Measurements from ENCODE around the gene GNG2. TPM values are rescaled to one million over a fixed set of nuclear protein-coding genes. Genes with fewer than 3 reads are reported as not detected.

The GNG2 gene
- total and polyA plus RNA-seq, 9 of the 15 experiments (the other 6 are each of a cell fraction or from before 2014, with no cell fraction given) = 0.18 TPM; not detected in 8

- H3K9me3 ChIP-seq (replicated peaks; ENCODE audit: control insufficient read depth, insufficient read depth, low read depth, low read length) = no peaks in the 10 kb centered on the region
- in situ Hi-C loops (cut with MboI) = no loop called here
- CTCF ChIA-PET (ENCODE audit: low intra/inter-chr PET ratio) = no interaction called here
- H2AFZ ChIP-seq (ENCODE audit: low read depth, low read length) = no peak overlapping the region
- WGBS (ENCODE audit: insufficient coverage, low coverage, missing lambda C conversion rate) = 0% methylated on average over 4 of the region's 4 CpGs
- BruUV-seq (replicated peaks) = no TSS peak
- H3K4me2 ChIP-seq (ENCODE audit: insufficient read depth, low read length) = no peak overlapping the region
- no peak overlapping the region for H3K27ac ChIP-seq (ENCODE audit: extremely low read depth, low read depth, low read length)
- intact Hi-C loops (cut with micrococcal nuclease) = no loop called here
- H3K36me3 ChIP-seq (ENCODE audit: control insufficient read depth, insufficient read depth, low read length) = no peaks in the 10 kb centered on the region
- H3K9me1 ChIP-seq (ENCODE audit: control insufficient read depth, insufficient read depth, low read length) = no peaks in the 10 kb centered on the region
- POLR2A ChIA-PET = interaction anchor here (0.6 to 0.9 kb wide), 2 partner anchors 116 to 129 kb away, joined by 3 read pairs; no protein-coding TSS in a partner anchor
- DNase-seq (ENCODE audit: extremely low read depth in 1 of 4, low spot score in 3 of 4) (no peak), FAIRE-seq (no peak), ATAC-seq (no peak)
- TF ChIP-seq MXD1 (CRISPR knock-in tag; IDR thresholded peaks at IDR 0.05; ENCODE audit: borderline replicate concordance, poor library complexity, severe bottlenecking) (no peak), CLOCK (CRISPR knock-in tag; IDR thresholded peaks at IDR 0.05; ENCODE audit: borderline replicate concordance) (no peak), ZNF561 (CRISPR knock-in tag; conservative IDR thresholded peaks at IDR 0.05) (no peak), ZSCAN32 (CRISPR knock-in tag; IDR thresholded peaks at IDR 0.05) (no peak)
- TF ChIP-seq, protein P1, sequence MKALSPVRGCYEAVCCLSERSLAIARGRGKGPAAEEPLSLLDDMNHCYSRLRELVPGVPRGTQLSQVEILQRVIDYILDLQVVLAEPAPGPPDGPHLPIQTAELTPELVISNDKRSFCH (CRISPR knock-in tag; IDR thresholded peaks at IDR 0.05) = no peak
- TF ChIP-seq, protein P1 (tag; IDR thresholded peaks at IDR 0.05) = no peak
- TF ChIP-seq, protein P2, sequence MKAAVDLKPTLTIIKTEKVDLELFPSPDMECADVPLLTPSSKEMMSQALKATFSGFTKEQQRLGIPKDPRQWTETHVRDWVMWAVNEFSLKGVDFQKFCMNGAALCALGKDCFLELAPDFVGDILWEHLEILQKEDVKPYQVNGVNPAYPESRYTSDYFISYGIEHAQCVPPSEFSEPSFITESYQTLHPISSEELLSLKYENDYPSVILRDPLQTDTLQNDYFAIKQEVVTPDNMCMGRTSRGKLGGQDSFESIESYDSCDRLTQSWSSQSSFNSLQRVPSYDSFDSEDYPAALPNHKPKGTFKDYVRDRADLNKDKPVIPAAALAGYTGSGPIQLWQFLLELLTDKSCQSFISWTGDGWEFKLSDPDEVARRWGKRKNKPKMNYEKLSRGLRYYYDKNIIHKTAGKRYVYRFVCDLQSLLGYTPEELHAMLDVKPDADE (conservative IDR thresholded peaks at IDR 0.05; ENCODE audit: control insufficient read depth, low read depth, low read length) = no peak
- H3K4me3 ChIP-seq = no peak overlapping the region
- no peaks in the 10 kb centered on the region for H3K79me2 ChIP-seq (ENCODE audit: control insufficient read depth, insufficient read depth, low read length)
- no peaks in the 10 kb centered on the region for H4K20me1 ChIP-seq (replicated peaks; ENCODE audit: control insufficient read depth, insufficient read depth, low read length)
- H3K27me3 ChIP-seq (ENCODE audit: control insufficient read depth in 2 of 2, insufficient read depth in 2 of 2, low read length in 2 of 2) = peaks cover 3 to 10% of the 10 kb centered on the region in 2 experiments; a peak in 3 of 5 replicates
- H3K9ac ChIP-seq (ENCODE audit: insufficient read depth in 1 of 2, low read depth in 2 of 2, low read length in 2 of 2) = no peak overlapping the region
- H3K4me1 ChIP-seq (replicated peaks in 1 of 2; ENCODE audit: control insufficient read depth in 2 of 2, insufficient read depth in 2 of 2, low read length in 2 of 2) = no peaks in the 10 kb centered on the region
Measured at GRCh38 chr14:51981218-51981854, 120.9 kb downstream of the GNG2 start.
